Fibroblast of lung (primary cell): ENCODE measurements around the gene MMP11. TPM values are rescaled to one million over a fixed set of nuclear protein-coding genes. Genes with fewer than 3 reads are reported as not detected.

Source experiments
- DNase-seq, 2 donors: peaks; one replicate each; pipeline versions ENCODE4 v3.0.0 to v3.0.0-alpha.2; 2010; ENCODE audit warnings: low read depth in 2 of 2
- H2AFZ ChIP-seq: 2 replicates; pipeline ENCODE4 v1.5.1; 2012; ENCODE audit warnings: low read length, control low read depth, inconsistent platforms
- H3K27ac ChIP-seq: 2 replicates; pipeline ENCODE4 v1.5.1; 2011; ENCODE audit warnings: low read length, control low read depth; ENCODE audit not compliant: insufficient read depth
- H3K27me3 ChIP-seq: 2 replicates; pipeline ENCODE4 v1.5.1; 2011; ENCODE audit warnings: mild to moderate bottlenecking, low read length; ENCODE audit not compliant: control insufficient read depth, insufficient read depth
- H3K36me3 ChIP-seq: 2 replicates; pipeline ENCODE4 v1.5.1; 2011; ENCODE audit warnings: low read length; ENCODE audit not compliant: control insufficient read depth, insufficient read depth
- H3K4me1 ChIP-seq: 2 replicates; pipeline ENCODE4 v1.5.1; 2011; ENCODE audit warnings: low read length; ENCODE audit not compliant: control insufficient read depth, insufficient read depth; ENCODE audit errors: extremely low read depth
- H3K4me2 ChIP-seq: 2 replicates; pipeline ENCODE4 v1.5.1; 2011; ENCODE audit warnings: low read length, control low read depth; ENCODE audit not compliant: insufficient read depth; ENCODE audit errors: extremely low read depth
- H3K4me3 ChIP-seq, 4 experiments: fragments of 200-600 bp in 1 of 4; sonication (generic) in 1 of 4; replicated peaks in 1 of 4; 2 replicates each; pipeline ENCODE4 v1.5.1; 2011 to 2016; ENCODE audit warnings: low read length in 4 of 4, low read depth in 3 of 4, mild to moderate bottlenecking in 3 of 4, control low read depth in 2 of 4, inconsistent platforms in 1 of 4, mixed read lengths in 1 of 4; ENCODE audit not compliant: insufficient read depth in 1 of 4; ENCODE audit errors: control extremely low read depth in 1 of 4
- H3K79me2 ChIP-seq: 2 replicates; pipeline ENCODE4 v1.5.1; 2012; ENCODE audit warnings: mild to moderate bottlenecking, low read length, inconsistent platforms; ENCODE audit not compliant: control insufficient read depth, insufficient read depth
- H3K9ac ChIP-seq: 2 replicates; pipeline ENCODE4 v1.5.1; 2011; ENCODE audit warnings: mild to moderate bottlenecking, low read length, control low read depth; ENCODE audit not compliant: insufficient read depth
- H3K9me3 ChIP-seq: 2 replicates; pipeline ENCODE4 v1.5.1; 2012; ENCODE audit warnings: low read depth, low read length; ENCODE audit not compliant: control insufficient read depth, insufficient read depth
- H4K20me1 ChIP-seq: 2 replicates; pipeline ENCODE4 v1.5.1; 2011; ENCODE audit warnings: low read length; ENCODE audit not compliant: control insufficient read depth, insufficient read depth; ENCODE audit errors: extremely low read depth
- CTCF ChIP-seq, 2 donors: IDR thresholded peaks in 1 of 2; conservative IDR thresholded peaks in 1 of 2; 1 replicate in 1 of 2; 2 replicates in 1 of 2; pipeline ENCODE4 v1.5.1; 2011 to 2012; ENCODE audit warnings: low read length in 2 of 2, control low read depth in 1 of 2, inconsistent platforms in 1 of 2, low read depth in 1 of 2, mild to moderate bottlenecking in 1 of 2
- EZH2 ChIP-seq: IDR thresholded peaks from 2 replicates; pipeline ENCODE4 v1.5.1; 2012; ENCODE audit warnings: low read length, control low read depth, mild to moderate bottlenecking; ENCODE audit errors: missing control alignments
- polyA plus RNA-seq, 2 donors: library from polyadenylated mRNA; depleted of rRNA in 1 of 2; stranded (reverse) in 1 of 2; unstranded in 1 of 2; fragments of >200 nt; gene quantifications; 2 replicates each; pipeline ENCODE4 v1.2.1, GENCODE V29; 2011 to 2012; ENCODE audit warnings: missing spikeins in 1 of 2
- total RNA-seq: library from RNA; depleted of rRNA; stranded (reverse); fragments of >200 nt; gene quantifications from 2 replicates; pipeline ENCODE4 v1.2.1, GENCODE V29; 2014

MMP11 gene
- total and polyA plus RNA-seq, 2 donors (not counting 1 experiment from before 2014, with no cell fraction given) = 4.5 to 8.8 TPM

GRCh38 chr22:23791738-23792645, 19.3 kb downstream of the MMP11 start:
- Histone ChIP-seq H4K20me1 (no peaks in the 10 kb centered on the region), H3K4me3 (no peak overlapping the region), H3K27me3 (no peaks in the 10 kb centered on the region), H3K4me2 (peak overlapping the region; percentile 60), H3K4me1 (peaks cover 7% of the 10 kb centered on the region), H3K9me3 (no peaks in the 10 kb centered on the region), H3K9ac (no peak overlapping the region), H3K79me2 (peaks cover 52% of the 10 kb centered on the region), H3K27ac (peak overlapping the region; percentile 63), H3K36me3 (peaks cover 7% of the 10 kb centered on the region), H2AFZ (no peak overlapping the region)
- TF ChIP-seq CTCF (conservative IDR thresholded peaks at IDR 0.05 in 1 of 2, IDR thresholded peaks at IDR 0.05 in 1 of 2; ENCODE audit: low read depth in 1 of 2, low read length in 2 of 2) = no peak
- DNase-seq = no peak

GRCh38 chr22:23793326-23793725, 20.7 kb downstream of the MMP11 start:
- peaks cover 7% of the 10 kb centered on the region for H3K4me1 ChIP-seq
- H3K9ac ChIP-seq = no peak overlapping the region
- no peaks in the 10 kb centered on the region for H3K27me3 ChIP-seq
- H3K36me3 ChIP-seq = peaks cover 8% of the 10 kb centered on the region
- H2AFZ ChIP-seq = no peak overlapping the region
- TF ChIP-seq EZH2 (no peak), CTCF (conservative IDR thresholded peaks at IDR 0.05 in 1 of 2, IDR thresholded peaks at IDR 0.05 in 1 of 2; ENCODE audit: low read depth in 1 of 2, low read length in 2 of 2) (no peak)
- DNase-seq = no peak
- H3K9me3 ChIP-seq = no peaks in the 10 kb centered on the region
- peaks cover 42% of the 10 kb centered on the region for H3K79me2 ChIP-seq
- H4K20me1 ChIP-seq = no peaks in the 10 kb centered on the region
- no peak overlapping the region for H3K4me2 ChIP-seq
- no peak overlapping the region for H3K27ac ChIP-seq
- no peak overlapping the region for H3K4me3 ChIP-seq

- TF ChIP-seq EZH2 (no peak), CTCF (conservative IDR thresholded peaks at IDR 0.05 in 1 of 2, IDR thresholded peaks at IDR 0.05 in 1 of 2; ENCODE audit: low read depth in 1 of 2, low read length in 2 of 2) (no peak)
- peaks cover 22% of the 10 kb centered on the region for H3K36me3 ChIP-seq
- no peaks in the 10 kb centered on the region for H3K27me3 ChIP-seq
- H3K4me2 ChIP-seq = no peak overlapping the region
- H3K27ac ChIP-seq = no peak overlapping the region
- no peaks in the 10 kb centered on the region for H4K20me1 ChIP-seq
- no peak overlapping the region for H3K4me3 ChIP-seq
- H3K4me1 ChIP-seq = peaks cover 2% of the 10 kb centered on the region
- no peak overlapping the region for H2AFZ ChIP-seq
- no peak overlapping the region for H3K9ac ChIP-seq
- H3K79me2 ChIP-seq = peaks cover 14% of the 10 kb centered on the region
- no peaks in the 10 kb centered on the region for H3K9me3 ChIP-seq
- DNase-seq = peak in 1 of 2 donors; percentile 39
These were observed 23.8 kb downstream of the MMP11 start for GRCh38 chr22:23796461-23796860.
